ENCODE results near the gene ITIH5.

DNA sequence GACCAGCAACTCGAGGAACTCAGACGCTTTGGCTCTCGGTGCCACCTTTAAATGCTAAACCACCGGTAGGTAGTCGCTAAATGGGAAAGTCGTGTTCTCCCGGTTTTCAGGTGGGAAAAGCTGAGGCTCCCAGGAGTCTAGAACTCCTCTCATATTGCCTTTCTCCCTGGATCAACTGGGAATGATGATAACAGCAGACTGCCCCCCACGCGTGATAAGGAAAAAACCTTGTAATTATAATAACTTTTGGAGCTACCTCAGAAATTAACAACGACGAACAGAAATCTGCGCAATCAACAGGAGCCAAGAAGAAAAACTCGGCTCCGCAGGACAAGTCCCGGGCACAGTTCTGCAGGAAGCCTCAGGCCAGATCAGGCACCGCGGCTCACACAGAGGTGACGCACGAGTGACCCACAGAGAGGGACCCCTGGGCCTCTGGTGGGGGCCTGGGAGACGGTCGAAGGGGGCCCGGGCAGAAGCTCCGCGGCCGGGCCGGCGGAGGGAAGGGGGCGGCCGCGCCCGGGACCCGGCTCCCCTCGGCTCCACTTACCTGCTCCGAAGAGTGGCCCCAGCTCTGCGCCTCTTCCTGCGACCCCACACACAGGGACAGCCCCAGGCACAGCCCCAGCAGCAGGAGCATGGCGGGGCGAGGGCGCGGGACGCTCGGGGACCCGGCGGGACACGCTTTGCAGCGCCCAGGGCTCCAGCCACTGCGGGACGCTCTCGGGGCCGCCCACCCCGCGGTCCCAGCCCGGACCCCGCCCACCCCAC, at the start of gene ITIH5:
- TF ChIP-seq, protein P1, sequence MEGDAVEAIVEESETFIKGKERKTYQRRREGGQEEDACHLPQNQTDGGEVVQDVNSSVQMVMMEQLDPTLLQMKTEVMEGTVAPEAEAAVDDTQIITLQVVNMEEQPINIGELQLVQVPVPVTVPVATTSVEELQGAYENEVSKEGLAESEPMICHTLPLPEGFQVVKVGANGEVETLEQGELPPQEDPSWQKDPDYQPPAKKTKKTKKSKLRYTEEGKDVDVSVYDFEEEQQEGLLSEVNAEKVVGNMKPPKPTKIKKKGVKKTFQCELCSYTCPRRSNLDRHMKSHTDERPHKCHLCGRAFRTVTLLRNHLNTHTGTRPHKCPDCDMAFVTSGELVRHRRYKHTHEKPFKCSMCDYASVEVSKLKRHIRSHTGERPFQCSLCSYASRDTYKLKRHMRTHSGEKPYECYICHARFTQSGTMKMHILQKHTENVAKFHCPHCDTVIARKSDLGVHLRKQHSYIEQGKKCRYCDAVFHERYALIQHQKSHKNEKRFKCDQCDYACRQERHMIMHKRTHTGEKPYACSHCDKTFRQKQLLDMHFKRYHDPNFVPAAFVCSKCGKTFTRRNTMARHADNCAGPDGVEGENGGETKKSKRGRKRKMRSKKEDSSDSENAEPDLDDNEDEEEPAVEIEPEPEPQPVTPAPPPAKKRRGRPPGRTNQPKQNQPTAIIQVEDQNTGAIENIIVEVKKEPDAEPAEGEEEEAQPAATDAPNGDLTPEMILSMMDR (IDR thresholded peaks at IDR 0.05; ENCODE audit: low read length), result no peak
- no peak for TF ChIP-seq EZH2 (optimal IDR thresholded peaks at IDR 0.05; ENCODE audit: low read depth, low read length)
- no peak for TF ChIP-seq EZH2phosphoT487 (IDR thresholded peaks at IDR 0.05; ENCODE audit: low read length)

Data from MM.1S (cell line).